SKM-1 treated with dmso at 0.1 percent for 144 hours (cell line): ENCODE results near the gene SIAH2.
A peak's percentile ranks its signal among the peaks of the same experiment; 100 is the strongest.

Experiments used
- DNase-seq: peaks from one replicate; lab custom pipeline; 2025; ENCODE audit not compliant: unreplicated experiment; lab: John Stamatoyannopoulos, UW

SIAH2 gene

GRCh38 chr3:150775001-150775599 lies 12.1 kb upstream of the SIAH2 start:
- DNase-seq: no peak

GRCh38 chr3:150773616-150774192 lies 10.7 kb upstream of the SIAH2 start:
- peak; percentile 54 for DNase-seq

- no peak for DNase-seq
Observed at GRCh38 chr3:150771600-150771999, 8.6 kb upstream of the SIAH2 start.

GRCh38 chr3:150770681-150771080 lies 7.7 kb upstream of the SIAH2 start:
- no peak for DNase-seq

GRCh38 chr3:150766742-150767141 lies 3.8 kb upstream of the SIAH2 start:
- no peak for DNase-seq

GRCh38 chr3:150765949-150766720 lies 3.2 kb upstream of the SIAH2 start:
- no peak for DNase-seq

- no peak for DNase-seq
Observed at GRCh38 chr3:150764967-150765366, 2.0 kb upstream of the SIAH2 start.

GRCh38 chr3:150764566-150764965 lies 1.6 kb upstream of the SIAH2 start:
- no peak for DNase-seq

- DNase-seq: peak; percentile 31
Observed at GRCh38 chr3:150763841-150764483, 993 bp upstream of the SIAH2 start.

GRCh38 chr3:150762662-150763121 lies 277 bp downstream of the SIAH2 start:
- DNase-seq: no peak

- no peak for DNase-seq
Observed at GRCh38 chr3:150761831-150762661, 923 bp downstream of the SIAH2 start.

- DNase-seq: no peak
Observed at GRCh38 chr3:150760431-150761200, 2.4 kb downstream of the SIAH2 start.

- no peak for DNase-seq
Observed at GRCh38 chr3:150759947-150760346, 3.0 kb downstream of the SIAH2 start.

GRCh38 chr3:150759319-150759718 lies 3.6 kb downstream of the SIAH2 start:
- DNase-seq: no peak

GRCh38 chr3:150757768-150758167 lies 5.2 kb downstream of the SIAH2 start:
- no peak for DNase-seq

GRCh38 chr3:150757364-150757763 lies 5.6 kb downstream of the SIAH2 start:
- DNase-seq: no peak

GRCh38 chr3:150756491-150757059 lies 6.4 kb downstream of the SIAH2 start:
- DNase-seq: no peak

GRCh38 chr3:150755902-150756301 lies 7.1 kb downstream of the SIAH2 start:
- no peak for DNase-seq

- DNase-seq: no peak
Observed at GRCh38 chr3:150754896-150755295, 8.1 kb downstream of the SIAH2 start.

- no peak for DNase-seq
Observed at GRCh38 chr3:150751781-150752263, 11.1 kb downstream of the SIAH2 start.
